ENCODE data around the gene ZEB1. TPM values are rescaled to one million over a fixed set of nuclear protein-coding genes. Genes with fewer than 3 reads are reported as not detected.
"Not testable (repeated sequence)": the region's sequence is repeated elsewhere in the genome, so short reads cannot be mapped to it uniquely, and the experiment has no call there.

Gene ZEB1
- polyA plus RNA-seq, 10 donors: 63.3 to 81.2 (median 69.5) TPM

- no peak for DNase-seq
Measured at GRCh38 chr10:31419394-31420063, 100.5 kb downstream of the ZEB1 start.

- no peak for DNase-seq
Measured at GRCh38 chr10:31421322-31421721, 102.3 kb downstream of the ZEB1 start.

- no peak for DNase-seq
Measured at GRCh38 chr10:31422634-31423033, 103.6 kb downstream of the ZEB1 start.

DNA sequence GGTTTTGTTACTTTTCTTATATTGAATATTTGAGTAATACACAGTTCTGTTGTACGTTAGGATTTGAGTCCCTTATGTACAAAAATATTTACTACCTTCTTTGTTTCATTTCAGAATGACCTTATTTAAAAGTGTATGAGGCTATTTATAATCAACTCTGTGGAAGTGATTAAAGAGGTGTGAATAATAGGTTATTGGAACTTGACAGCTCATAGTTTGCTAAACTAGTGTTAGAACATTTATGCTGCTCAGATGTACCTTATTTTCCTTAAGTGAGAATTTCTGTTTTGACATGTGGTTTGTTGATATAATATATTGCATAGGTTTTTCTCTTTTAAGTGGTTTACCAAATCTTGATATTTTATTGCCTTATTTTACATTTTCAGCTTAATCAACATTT is 105.5 kb downstream of the ZEB1 start:
- no peak for DNase-seq

DNA sequence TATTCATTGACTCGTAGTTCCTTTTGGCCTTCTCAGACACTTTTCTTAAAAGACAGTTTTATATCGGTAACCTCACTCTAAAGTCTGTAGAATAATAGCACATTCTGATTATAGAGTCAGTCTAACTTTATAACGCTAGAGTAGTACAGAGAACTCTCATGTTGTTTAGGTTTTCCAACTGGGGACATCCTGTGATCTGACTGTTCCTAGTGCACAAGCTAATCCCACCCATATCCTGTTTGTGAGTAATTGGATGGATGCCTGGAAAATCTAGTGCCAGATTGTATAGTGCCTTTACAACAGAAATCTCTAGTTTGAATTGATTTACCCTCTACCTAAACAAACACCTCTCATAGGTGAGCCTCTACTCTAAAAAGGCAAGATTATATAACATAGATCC is 107.4 kb downstream of the ZEB1 start:
- peak; percentile 25 to 68 (median 60) for DNase-seq

GRCh38 chr10:31427334-31427733 is 108.3 kb downstream of the ZEB1 start:
- not testable (repeated sequence) for DNase-seq

DNA sequence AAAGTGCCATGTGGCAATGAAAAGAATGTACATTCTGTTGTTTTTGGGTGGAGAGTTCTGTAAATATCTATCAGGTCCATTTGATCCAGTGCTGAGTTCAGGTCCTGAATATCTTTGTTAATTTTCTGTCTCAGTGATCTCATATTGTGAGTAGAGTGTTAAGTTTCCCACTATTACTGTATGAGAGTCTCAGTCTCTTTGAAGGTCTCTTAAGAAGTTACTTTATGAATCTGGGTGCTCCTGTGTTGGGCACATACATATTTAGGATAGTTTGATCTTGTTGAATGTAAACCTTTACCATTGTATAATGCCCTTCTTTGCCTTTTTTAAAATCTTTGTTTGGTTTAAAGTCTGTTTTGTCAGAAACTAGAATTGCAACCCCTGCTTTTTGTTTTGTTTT is 109.5 kb downstream of the ZEB1 start:
- DNase-seq: not testable (repeated sequence)

GRCh38 chr10:31431021-31431420 is 112.0 kb downstream of the ZEB1 start:
- DNase-seq: no peak

GRCh38 chr10:31437959-31438358 is 118.9 kb downstream of the ZEB1 start:
- DNase-seq: no peak

DNA sequence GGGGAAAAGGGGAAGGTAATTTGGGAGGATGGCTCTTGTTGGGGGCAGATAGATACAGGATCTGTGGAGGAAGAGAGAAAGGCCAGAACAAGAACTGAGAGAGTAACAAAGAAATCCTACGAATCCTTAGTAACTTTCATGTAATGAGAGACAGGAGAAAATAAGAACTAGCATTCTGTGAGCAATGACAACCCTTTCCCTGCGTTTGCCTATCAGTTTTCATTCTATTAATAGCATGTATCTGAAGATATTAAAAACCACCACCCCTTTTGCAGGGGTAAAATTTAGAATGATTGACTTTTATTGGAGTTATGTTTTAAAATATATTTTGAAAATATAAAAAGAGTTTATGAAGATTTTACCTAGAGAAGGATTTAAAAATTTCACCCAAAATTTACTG is 132.8 kb downstream of the ZEB1 start:
- no peak for DNase-seq

- DNase-seq: peak in 1 of 3 donors; percentile 26
Measured at GRCh38 chr10:31456468-31456867, 137.5 kb downstream of the ZEB1 start.

GRCh38 chr10:31457858-31458257 is 138.8 kb downstream of the ZEB1 start:
- DNase-seq: no peak

GRCh38 chr10:31458974-31459373 is 140.0 kb downstream of the ZEB1 start:
- DNase-seq: no peak

- DNase-seq: no peak
Measured at GRCh38 chr10:31460242-31460641, 141.2 kb downstream of the ZEB1 start.

GRCh38 chr10:31464552-31464951 is 145.5 kb downstream of the ZEB1 start:
- DNase-seq: no peak

- DNase-seq: no peak
Measured at GRCh38 chr10:31466313-31466712, 147.3 kb downstream of the ZEB1 start.

- no peak for DNase-seq
Measured at GRCh38 chr10:31467791-31468535, 148.9 kb downstream of the ZEB1 start.

DNA sequence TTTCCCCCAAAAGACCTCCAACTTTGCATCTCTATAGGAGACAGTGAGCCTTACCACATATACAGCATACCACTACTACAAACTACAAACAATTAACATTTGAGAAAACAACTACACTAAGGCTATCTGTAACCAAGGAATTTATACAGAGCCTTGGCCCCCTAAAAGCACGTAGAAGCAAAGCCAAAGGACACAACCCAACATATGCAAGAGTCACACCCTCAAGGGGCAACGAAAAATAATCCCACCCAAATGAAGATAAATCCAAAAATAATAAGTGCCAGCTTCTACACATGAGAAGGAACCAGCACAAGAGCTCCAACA is 149.5 kb downstream of the ZEB1 start:
- no peak for DNase-seq

DNA sequence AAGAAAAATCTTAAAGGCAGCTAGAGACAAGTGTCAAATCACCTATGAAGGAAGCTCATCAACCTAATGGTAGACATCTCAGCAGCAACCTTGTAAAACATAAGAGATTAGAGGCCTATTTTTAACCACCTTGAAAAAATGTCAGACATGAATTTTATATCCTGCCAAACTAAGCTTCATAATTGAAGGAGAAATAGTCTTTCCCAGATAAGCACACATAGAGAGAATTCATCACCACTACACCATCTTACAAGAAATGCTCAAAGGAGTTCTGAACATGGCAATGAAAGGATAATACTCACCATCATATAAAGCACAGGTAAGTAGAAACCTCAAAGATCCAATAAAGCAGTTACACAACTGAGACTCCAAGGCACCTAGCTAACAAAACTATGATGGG is 156.5 kb downstream of the ZEB1 start:
- DNase-seq: no peak

DNA sequence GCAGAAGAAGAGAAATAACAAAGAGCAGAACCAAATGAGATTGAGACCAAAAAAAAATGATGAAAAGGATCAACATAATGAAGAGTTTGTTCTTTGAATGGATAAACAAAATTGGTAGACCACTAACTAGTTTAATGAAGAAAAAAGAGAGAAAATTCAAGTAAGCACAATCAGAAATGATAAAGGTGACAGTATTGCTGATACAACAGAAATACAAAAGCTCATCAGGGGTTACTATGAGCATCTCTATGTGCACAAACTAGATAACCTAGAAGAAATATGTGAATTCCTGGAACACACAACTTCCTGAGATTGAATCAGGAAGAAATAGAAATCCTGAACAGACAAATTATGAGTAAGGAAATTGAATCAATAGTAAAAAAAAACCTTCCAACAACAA is 157.1 kb downstream of the ZEB1 start:
- no peak for DNase-seq

DNA sequence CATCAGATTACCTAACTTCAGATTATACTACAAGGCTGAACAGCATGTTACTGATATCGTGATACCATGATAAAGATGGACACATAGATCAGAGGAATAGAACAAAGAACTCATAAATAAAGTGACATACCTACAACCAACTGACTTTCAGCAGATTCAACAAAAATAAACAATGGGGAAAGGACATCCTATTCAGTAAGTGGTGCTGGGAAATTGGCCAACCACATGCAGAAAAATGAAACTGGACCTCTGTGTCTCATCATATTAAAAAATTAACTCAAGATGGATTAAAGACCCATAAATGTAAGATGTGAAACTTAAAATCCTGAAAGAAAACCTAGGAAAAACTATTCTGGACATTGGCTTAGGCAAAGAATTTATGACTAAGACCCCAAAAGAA is 158.6 kb downstream of the ZEB1 start:
- no peak for DNase-seq

- DNase-seq: peak in 1 of 3 donors; percentile 7
Measured at GRCh38 chr10:31479752-31480151, 160.7 kb downstream of the ZEB1 start.

DNA sequence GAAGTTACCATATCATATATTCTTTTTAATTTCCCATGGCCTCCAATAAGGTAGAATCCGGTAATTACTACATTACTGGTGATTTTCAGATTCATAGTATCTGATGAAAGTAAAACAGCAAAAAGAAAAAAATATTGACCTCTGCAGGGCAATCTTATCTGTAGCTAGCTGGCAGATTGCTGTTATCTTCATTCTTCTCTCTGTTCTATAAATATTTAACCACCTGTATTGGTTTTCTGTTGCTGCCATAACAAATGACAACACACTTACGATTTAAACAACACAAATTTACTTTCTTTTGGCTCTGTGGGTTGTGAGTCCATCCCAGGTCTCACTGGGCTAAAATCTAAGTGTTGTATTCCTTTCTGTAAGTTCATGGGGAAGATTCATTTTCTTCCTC is 164.5 kb downstream of the ZEB1 start:
- DNase-seq: no peak
